Gastroesophageal sphincter (tissue), 4 donors: Measurements from ENCODE around the gene LAMA3. TPM values are rescaled to one million over a fixed set of nuclear protein-coding genes. Genes with fewer than 3 reads are reported as not detected.

Experiments used
- ATAC-seq: fragments of 150-250 bp; one replicate; pipeline ENCODE4 v1.9.1; 2016; ENCODE audit warnings: mild to moderate bottlenecking, moderate library complexity
- H3K27ac ChIP-seq, 4 donors: fragments of 200-600 bp; sonication (generic) in 3 of 4; 1 replicate in 3 of 4; 2 replicates in 1 of 4; pipeline ENCODE4 v1.5.1; 2016 to 2019
- H3K27me3 ChIP-seq: fragments of 200-600 bp; sonication (generic); one replicate; pipeline ENCODE4 v1.5.1; 2019
- H3K36me3 ChIP-seq, 2 donors: fragments of 200-600 bp; sonication (generic); one replicate each; pipeline ENCODE4 v1.5.1; 2019; ENCODE audit warnings: control low read depth in 1 of 2
- H3K4me1 ChIP-seq, 3 donors: fragments of 200-600 bp; sonication (generic); 1 replicate in 2 of 3; 2 replicates in 1 of 3; pipeline ENCODE4 v1.5.1; 2016 to 2019; ENCODE audit warnings: control low read depth in 2 of 3
- H3K4me3 ChIP-seq, 2 donors: fragments of 200-600 bp; sonication (generic); one replicate each; pipeline ENCODE4 v1.5.1; 2019; ENCODE audit warnings: mild to moderate bottlenecking in 1 of 2, moderate library complexity in 1 of 2
- H3K9me3 ChIP-seq, 3 donors: fragments of 200-600 bp; sonication (generic); one replicate each; pipeline ENCODE4 v1.5.1; 2017 to 2019; ENCODE audit warnings: control low read depth in 2 of 3
- EP300 ChIP-seq: sonication (generic); formaldehyde crosslinking; IDR thresholded peaks from one replicate; pipeline ENCODE4 v1.6.1; 2017; ENCODE audit warnings: antibody characterized with exemption, mild to moderate bottlenecking
- POLR2A ChIP-seq, 2 donors: fragments of 450-650 bp; IDR thresholded peaks; one replicate each; pipeline ENCODE4 v1.6.1; 2017; ENCODE audit warnings: antibody characterized with exemption in 2 of 2, mild to moderate bottlenecking in 2 of 2, moderate library complexity in 1 of 2
- POLR2AphosphoS5 ChIP-seq: sonication (generic); formaldehyde crosslinking; IDR thresholded peaks from one replicate; pipeline ENCODE4 v1.6.1; 2017; ENCODE audit warnings: antibody characterized with exemption
- WGBS, 2 donors: methylation state at CpG; one replicate each; pipeline ENCODE4 v1.1.5; 2018; ENCODE audit warnings: low coverage in 1 of 2; 5-methylcytosine and 5-hydroxymethylcytosine counted together
- total RNA-seq, 4 donors: library from RNA; depleted of rRNA; stranded (reverse); fragments of >200 nt; gene quantifications; one replicate each; pipeline ENCODE4 v1.1.0, GENCODE V29; 2016
- TF ChIP-seq, protein P1 (sequence below), 4 experiments: fragments of 200-600 bp in 2 of 4; fragments of 450-650 bp in 2 of 4; sonication (generic) in 1 of 4; IDR thresholded peaks; one replicate each; pipeline ENCODE4 v1.5.1; 2017 to 2019; ENCODE audit warnings: antibody characterized with exemption in 4 of 4, mild to moderate bottlenecking in 2 of 4, moderate library complexity in 2 of 4

LAMA3 gene
- total RNA-seq, 4 donors from 2014 or later, result 8.3 to 13.5 (median 9.5) TPM

DNA sequence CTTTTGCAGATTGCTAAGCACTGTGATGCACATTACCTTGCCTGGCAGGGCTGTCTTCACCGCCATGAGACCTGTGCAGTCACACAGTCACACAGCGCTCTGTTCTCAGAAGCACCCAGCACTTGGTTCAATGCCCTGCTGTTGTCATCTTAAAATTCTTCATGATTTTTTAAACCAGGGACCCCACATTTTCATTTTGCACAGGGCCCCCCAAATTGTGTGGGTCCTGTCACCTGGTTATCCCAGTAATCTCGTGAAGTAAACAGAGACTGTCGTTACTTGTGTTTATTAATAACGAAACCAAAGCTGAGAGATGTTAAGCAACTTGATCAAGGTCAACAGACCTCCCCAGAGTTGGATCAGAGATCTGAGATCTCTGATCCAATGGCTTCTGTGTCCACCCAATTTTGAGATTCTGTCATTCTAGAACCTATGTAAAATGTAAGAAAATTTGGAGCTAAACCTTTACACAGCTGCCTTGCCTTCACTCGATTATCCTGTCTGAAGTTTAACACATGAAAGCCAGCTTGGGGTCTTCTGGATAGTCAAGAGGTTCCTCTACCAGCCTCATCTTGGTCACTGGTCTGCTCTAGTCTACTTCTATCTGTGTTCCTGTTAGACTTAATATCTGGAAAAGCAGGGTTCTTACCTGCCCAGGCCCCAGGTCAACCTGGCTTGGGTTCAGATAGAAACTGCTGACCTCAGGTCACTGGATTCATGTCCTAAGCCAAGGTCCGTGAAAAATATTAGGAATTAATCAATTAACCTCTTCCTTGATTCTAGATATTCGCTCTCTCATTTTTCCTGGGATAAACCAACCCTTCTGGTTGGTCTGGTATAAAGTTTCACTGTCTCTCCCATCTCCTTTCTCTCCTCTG, 311.6 kb downstream of the LAMA3 start:
- ATAC-seq, result no peak
- Histone ChIP-seq H3K36me3 (no peaks in the 10 kb centered on the region), H3K27me3 (no peaks in the 10 kb centered on the region), H3K4me3 (no peak overlapping the region), H3K27ac (no peak overlapping the region), H3K9me3 (no peaks in the 10 kb centered on the region), H3K4me1 (peaks cover 0 to 3% (median 0%) of the 10 kb centered on the region in 3 donors)
- WGBS, 2 donors, result 92 to 94% methylated on average over 3 to 6 of the region's 8 CpGs
- no peak for TF ChIP-seq EP300
- no peak for TF ChIP-seq POLR2A (IDR thresholded peaks at IDR 0.05)
- TF ChIP-seq, protein P1, sequence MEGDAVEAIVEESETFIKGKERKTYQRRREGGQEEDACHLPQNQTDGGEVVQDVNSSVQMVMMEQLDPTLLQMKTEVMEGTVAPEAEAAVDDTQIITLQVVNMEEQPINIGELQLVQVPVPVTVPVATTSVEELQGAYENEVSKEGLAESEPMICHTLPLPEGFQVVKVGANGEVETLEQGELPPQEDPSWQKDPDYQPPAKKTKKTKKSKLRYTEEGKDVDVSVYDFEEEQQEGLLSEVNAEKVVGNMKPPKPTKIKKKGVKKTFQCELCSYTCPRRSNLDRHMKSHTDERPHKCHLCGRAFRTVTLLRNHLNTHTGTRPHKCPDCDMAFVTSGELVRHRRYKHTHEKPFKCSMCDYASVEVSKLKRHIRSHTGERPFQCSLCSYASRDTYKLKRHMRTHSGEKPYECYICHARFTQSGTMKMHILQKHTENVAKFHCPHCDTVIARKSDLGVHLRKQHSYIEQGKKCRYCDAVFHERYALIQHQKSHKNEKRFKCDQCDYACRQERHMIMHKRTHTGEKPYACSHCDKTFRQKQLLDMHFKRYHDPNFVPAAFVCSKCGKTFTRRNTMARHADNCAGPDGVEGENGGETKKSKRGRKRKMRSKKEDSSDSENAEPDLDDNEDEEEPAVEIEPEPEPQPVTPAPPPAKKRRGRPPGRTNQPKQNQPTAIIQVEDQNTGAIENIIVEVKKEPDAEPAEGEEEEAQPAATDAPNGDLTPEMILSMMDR (IDR thresholded peaks at IDR 0.05), result no peak
- no peak for TF ChIP-seq POLR2AphosphoS5

DNA sequence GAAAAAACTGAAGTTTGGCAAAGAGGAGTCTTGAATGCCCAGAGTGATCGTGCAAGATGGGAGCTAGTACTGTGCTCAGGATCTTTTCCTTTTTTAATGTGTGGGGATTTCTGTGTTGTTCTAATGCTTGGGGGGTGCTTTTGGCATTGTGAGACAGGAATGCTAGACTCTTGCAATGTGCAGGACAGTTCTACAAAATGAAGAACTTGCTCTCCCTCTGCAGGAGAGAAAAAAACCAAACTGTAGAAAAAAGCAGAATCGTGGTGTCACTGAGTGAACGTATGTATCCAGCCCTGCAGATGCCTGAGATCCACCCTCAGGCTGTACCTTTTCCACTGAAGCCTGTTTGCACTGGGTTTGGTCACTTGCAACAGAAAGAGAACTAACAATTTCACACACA, 313.2 kb downstream of the LAMA3 start:
- H3K9me3 ChIP-seq, result no peaks in the 10 kb centered on the region
- ATAC-seq, result no peak
- 56 to 75% methylated on average over 2 to 3 of the region's 3 CpGs for WGBS, 2 donors
- no peak overlapping the region for H3K27ac ChIP-seq
- no peak for TF ChIP-seq EP300
- no peak for TF ChIP-seq POLR2A (IDR thresholded peaks at IDR 0.05)
- TF ChIP-seq, protein P1 (IDR thresholded peaks at IDR 0.05), result no peak
- TF ChIP-seq POLR2AphosphoS5, result no peak
- peaks cover 0 to 3% (median 0%) of the 10 kb centered on the region in 3 donors for H3K4me1 ChIP-seq
- H3K27me3 ChIP-seq, result no peaks in the 10 kb centered on the region
- H3K4me3 ChIP-seq, result no peak overlapping the region
- no peaks in the 10 kb centered on the region for H3K36me3 ChIP-seq

DNA sequence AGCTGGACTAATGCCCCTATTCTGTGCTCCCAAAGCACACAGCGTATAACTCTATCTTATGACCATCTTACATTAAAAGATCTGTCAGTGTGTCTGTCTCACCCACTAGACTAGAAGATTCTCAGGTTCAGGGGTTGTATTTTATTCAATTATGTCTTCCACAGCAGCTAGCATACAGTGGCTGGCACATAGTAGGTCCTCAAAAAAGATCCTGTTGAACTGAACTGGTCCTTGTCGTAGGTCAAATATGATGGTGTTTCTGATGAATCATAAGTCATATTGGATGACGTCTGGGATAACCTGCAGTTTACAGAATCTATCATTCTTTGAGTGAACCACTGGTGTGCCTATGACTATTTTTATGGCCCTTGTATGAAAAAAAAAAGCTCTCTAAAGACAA, 314.0 kb downstream of the LAMA3 start:
- H3K4me3 ChIP-seq, result no peak overlapping the region
- no peak for ATAC-seq

DNA sequence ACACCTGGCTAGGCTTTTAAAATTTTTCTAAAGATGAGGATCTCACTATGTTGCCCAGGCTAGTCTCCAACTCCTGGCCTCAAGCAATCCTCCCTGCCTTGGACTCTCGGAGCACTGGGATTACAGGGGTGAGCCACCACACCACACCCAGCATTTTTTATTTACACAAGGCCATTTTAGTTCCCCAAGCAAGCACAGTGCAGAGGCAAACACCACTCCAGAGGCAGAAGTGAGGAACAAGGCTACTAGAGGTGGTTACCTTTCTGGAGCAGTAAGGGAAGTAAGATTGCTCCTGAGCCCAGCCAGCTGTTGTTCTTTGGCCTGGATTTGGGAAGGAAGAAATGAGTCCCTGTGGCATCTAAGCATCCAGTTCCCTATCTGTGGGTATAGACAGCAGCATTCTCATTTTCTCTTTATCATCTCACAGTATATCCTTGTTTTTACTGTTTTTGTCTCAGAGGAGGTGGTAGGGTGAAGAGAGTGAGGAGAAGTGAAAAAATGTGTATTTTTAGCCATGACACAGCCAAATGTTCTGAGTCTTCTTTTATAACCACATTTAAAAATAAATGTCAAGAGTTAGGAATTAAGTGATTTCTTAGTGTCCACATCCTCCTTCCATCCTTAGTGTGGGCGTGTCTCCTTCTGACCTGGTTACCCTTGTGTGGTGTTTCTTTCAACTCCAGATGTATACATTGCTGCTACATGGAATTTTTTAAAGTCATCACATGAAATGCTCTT, 314.8 kb downstream of the LAMA3 start:
- TF ChIP-seq POLR2A (IDR thresholded peaks at IDR 0.05) (no peak), POLR2AphosphoS5 (no peak), EP300 (no peak)
- TF ChIP-seq, protein P1 (IDR thresholded peaks at IDR 0.05), result no peak
- WGBS, 2 donors, result 78 to 92% methylated on average over 1 to 2 of the region's 2 CpGs
- H3K4me3 ChIP-seq, result no peak overlapping the region

More for the DNA sequence above, 314.0 kb downstream of the LAMA3 start:
- 75 to 78% methylated on average over 3 of the region's 3 CpGs for WGBS, 2 donors
- Histone ChIP-seq H3K4me1 (peaks cover 0 to 3% (median 0%) of the 10 kb centered on the region in 3 donors), H3K9me3 (no peaks in the 10 kb centered on the region), H3K27me3 (no peaks in the 10 kb centered on the region), H3K36me3 (no peaks in the 10 kb centered on the region), H3K27ac (no peak overlapping the region)
- TF ChIP-seq, protein P1 (IDR thresholded peaks at IDR 0.05), result no peak
- TF ChIP-seq POLR2A (IDR thresholded peaks at IDR 0.05), result no peak

More for the DNA sequence above, 314.8 kb downstream of the LAMA3 start:
- Histone ChIP-seq H3K27me3 (no peaks in the 10 kb centered on the region), H3K36me3 (no peaks in the 10 kb centered on the region), H3K4me1 (no peaks in the 10 kb centered on the region), H3K27ac (no peak overlapping the region), H3K9me3 (no peaks in the 10 kb centered on the region)
- ATAC-seq, result no peak

Other genes with a start within 250 kb of the LAMA3 start
- 10 to 100 TPM; 30.8 to 84.1 (median 51.3) TPM for gene RIOK3, start 236.2 kb upstream of the LAMA3 start, total RNA-seq
- 10 to 100 TPM; 17.9 to 34.1 (median 28.9) TPM for gene RMC1, start 185.9 kb upstream of the LAMA3 start, total RNA-seq
- gene NPC1, start 102.9 kb upstream of the LAMA3 start, total RNA-seq, result 10 to 100 TPM; 35.6 to 63.2 (median 51.9) TPM
- 10 to 100 TPM in 2 of 4 donors, 1 to 10 TPM in 2; 3.5 to 19.3 (median 10.5) TPM for gene ANKRD29, start 26.5 kb upstream of the LAMA3 start, total RNA-seq